ENCODE measurements around the gene TDRD15. TPM values are rescaled to one million over a fixed set of nuclear protein-coding genes. Genes with fewer than 3 reads are reported as not detected.

The TDRD15 gene
- total RNA-seq = under 1 TPM in 3 of 4 donors, not detected in 1; under 0.01 to 0.45 (median 0.08) TPM

- Histone ChIP-seq H3K27me3 (no peaks in the 10 kb centered on the region), H3K4me1 (no peaks in the 10 kb centered on the region), H3K4me3 (replicated peaks in 1 of 3) (no peak within 1 kb of the TSS), H3K9me3 (no peaks in the 10 kb centered on the region), H3K27ac (no peak within 1 kb of the TSS), H3K36me3 (no peaks in the 10 kb centered on the region)
- no peak for DNase-seq
- 92 to 93% methylated on average over 21 to 27 of the region's 27 CpGs for WGBS, 2 donors
- no peak for TF ChIP-seq CTCF (IDR thresholded peaks at IDR 0.05)
- TF ChIP-seq POLR2A (IDR thresholded peaks at IDR 0.05) = no peak
- intact Hi-C loops (cut with DNase I) = no loop called here
These were observed at the start of gene TDRD15 for GRCh38 chr2:21123473-21124393. TSS of gene TDRD15 (plus strand) at chr2:21123968. CDS start at chr2:21137468, 13,500 bp downstream.

GRCh38 chr2:21078296-21078695 is 45.5 kb upstream of the TDRD15 start:
- Histone ChIP-seq H3K27me3 (no peaks in the 10 kb centered on the region), H3K4me3 (replicated peaks in 1 of 3) (no peak overlapping the region), H3K27ac (no peak overlapping the region), H3K36me3 (no peaks in the 10 kb centered on the region), H3K9me3 (no peaks in the 10 kb centered on the region), H3K4me1 (no peaks in the 10 kb centered on the region)
- DNase-seq = no peak
- TF ChIP-seq CTCF (IDR thresholded peaks at IDR 0.05) = no peak
- TF ChIP-seq POLR2A (IDR thresholded peaks at IDR 0.05) = no peak
- WGBS, 2 donors = 65 to 85% methylated on average over 1 of the region's 1 CpG
- intact Hi-C loops (cut with DNase I) = no loop called here

- Histone ChIP-seq H3K9me3 (no peaks in the 10 kb centered on the region), H3K4me3 (replicated peaks in 1 of 3) (no peak overlapping the region), H3K27me3 (no peaks in the 10 kb centered on the region), H3K4me1 (no peaks in the 10 kb centered on the region), H3K36me3 (no peaks in the 10 kb centered on the region), H3K27ac (no peak overlapping the region)
- 97 to 100% methylated on average over 1 of the region's 1 CpG for WGBS, 2 donors
- intact Hi-C loops (cut with DNase I) = no loop called here
- TF ChIP-seq POLR2A (IDR thresholded peaks at IDR 0.05) (no peak), CTCF (IDR thresholded peaks at IDR 0.05) (no peak)
- DNase-seq = no peak
These were observed 40.3 kb upstream of the TDRD15 start for GRCh38 chr2:21083482-21083881.

GRCh38 chr2:21084401-21084800 is 39.4 kb upstream of the TDRD15 start:
- no peaks in the 10 kb centered on the region for H3K27me3 ChIP-seq
- DNase-seq = no peak
- no peaks in the 10 kb centered on the region for H3K9me3 ChIP-seq
- no peaks in the 10 kb centered on the region for H3K4me1 ChIP-seq
- no peak overlapping the region for H3K27ac ChIP-seq
- no peaks in the 10 kb centered on the region for H3K36me3 ChIP-seq
- TF ChIP-seq POLR2A (IDR thresholded peaks at IDR 0.05) = no peak
- no peak overlapping the region for H3K4me3 ChIP-seq (replicated peaks in 1 of 3)
- 77 to 84% methylated on average over 4 of the region's 4 CpGs for WGBS, 2 donors
- intact Hi-C loops (cut with DNase I) = no loop called here

GRCh38 chr2:21092308-21092869 is 31.4 kb upstream of the TDRD15 start:
- 58 to 74% methylated on average over 3 of the region's 3 CpGs for WGBS, 2 donors
- Histone ChIP-seq H3K4me1 (no peaks in the 10 kb centered on the region), H3K27me3 (no peaks in the 10 kb centered on the region), H3K4me3 (replicated peaks in 1 of 3) (no peak overlapping the region), H3K36me3 (no peaks in the 10 kb centered on the region), H3K9me3 (no peaks in the 10 kb centered on the region), H3K27ac (no peak overlapping the region)
- TF ChIP-seq POLR2A (IDR thresholded peaks at IDR 0.05) (no peak), CTCF (IDR thresholded peaks at IDR 0.05) (no peak)
- DNase-seq = no peak
- intact Hi-C loops (cut with DNase I) = no loop called here

Measured in thyroid gland (tissue), 4 donors.